Fibroblast of pulmonary artery (primary cell): ENCODE data around the gene SLC45A1.
A peak's percentile ranks its signal among the peaks of the same experiment; 100 is the strongest.

Experiments used
- DNase-seq: peaks from one replicate; pipeline ENCODE4 v3.0.0-alpha.2; 2010; ENCODE audit warnings: low read depth
- H3K4me3 ChIP-seq: replicated peaks from 2 replicates; pipeline ENCODE4 v1.5.1; 2011; ENCODE audit warnings: low read depth, mild to moderate bottlenecking, control low read depth, low read length, moderate library complexity
- TF ChIP-seq, protein P1 (sequence below): IDR thresholded peaks from 2 replicates; pipeline ENCODE4 v1.5.1; 2011; ENCODE audit warnings: mild to moderate bottlenecking, control low read depth, low read length, inconsistent platforms; ENCODE audit errors: missing control alignments

SLC45A1 gene

DNA sequence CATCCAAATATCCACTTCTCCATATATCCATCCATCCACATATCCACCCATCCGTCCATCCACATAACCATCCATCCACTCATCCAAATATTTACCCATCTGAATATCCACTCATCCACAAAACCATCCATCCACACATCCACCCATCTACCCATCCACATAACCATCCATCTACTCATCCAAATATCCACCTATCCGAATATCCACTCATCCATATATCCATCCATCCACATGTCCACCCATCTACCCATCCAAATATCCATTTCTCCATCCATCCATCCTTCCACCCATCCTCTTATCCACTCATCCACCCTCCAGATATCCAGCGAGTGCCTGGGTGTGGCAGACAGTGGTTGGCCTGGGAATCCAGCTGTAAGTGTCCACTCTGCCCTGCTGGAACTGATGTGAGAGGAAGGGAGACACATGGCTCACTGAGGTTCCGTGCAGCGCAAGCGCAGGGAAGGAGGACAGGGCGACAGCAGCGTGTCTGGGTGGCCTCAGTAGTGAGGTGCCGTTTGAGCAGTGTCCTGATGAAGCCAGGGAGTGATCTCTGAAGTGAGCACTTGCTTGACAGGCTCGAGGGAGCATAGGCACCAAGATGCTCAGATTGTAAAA, 27.1 kb downstream of the SLC45A1 start:
- H3K4me3 ChIP-seq, result no peak overlapping the region
- TF ChIP-seq, protein P1, sequence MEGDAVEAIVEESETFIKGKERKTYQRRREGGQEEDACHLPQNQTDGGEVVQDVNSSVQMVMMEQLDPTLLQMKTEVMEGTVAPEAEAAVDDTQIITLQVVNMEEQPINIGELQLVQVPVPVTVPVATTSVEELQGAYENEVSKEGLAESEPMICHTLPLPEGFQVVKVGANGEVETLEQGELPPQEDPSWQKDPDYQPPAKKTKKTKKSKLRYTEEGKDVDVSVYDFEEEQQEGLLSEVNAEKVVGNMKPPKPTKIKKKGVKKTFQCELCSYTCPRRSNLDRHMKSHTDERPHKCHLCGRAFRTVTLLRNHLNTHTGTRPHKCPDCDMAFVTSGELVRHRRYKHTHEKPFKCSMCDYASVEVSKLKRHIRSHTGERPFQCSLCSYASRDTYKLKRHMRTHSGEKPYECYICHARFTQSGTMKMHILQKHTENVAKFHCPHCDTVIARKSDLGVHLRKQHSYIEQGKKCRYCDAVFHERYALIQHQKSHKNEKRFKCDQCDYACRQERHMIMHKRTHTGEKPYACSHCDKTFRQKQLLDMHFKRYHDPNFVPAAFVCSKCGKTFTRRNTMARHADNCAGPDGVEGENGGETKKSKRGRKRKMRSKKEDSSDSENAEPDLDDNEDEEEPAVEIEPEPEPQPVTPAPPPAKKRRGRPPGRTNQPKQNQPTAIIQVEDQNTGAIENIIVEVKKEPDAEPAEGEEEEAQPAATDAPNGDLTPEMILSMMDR, result no peak
- no peak for DNase-seq

DNA sequence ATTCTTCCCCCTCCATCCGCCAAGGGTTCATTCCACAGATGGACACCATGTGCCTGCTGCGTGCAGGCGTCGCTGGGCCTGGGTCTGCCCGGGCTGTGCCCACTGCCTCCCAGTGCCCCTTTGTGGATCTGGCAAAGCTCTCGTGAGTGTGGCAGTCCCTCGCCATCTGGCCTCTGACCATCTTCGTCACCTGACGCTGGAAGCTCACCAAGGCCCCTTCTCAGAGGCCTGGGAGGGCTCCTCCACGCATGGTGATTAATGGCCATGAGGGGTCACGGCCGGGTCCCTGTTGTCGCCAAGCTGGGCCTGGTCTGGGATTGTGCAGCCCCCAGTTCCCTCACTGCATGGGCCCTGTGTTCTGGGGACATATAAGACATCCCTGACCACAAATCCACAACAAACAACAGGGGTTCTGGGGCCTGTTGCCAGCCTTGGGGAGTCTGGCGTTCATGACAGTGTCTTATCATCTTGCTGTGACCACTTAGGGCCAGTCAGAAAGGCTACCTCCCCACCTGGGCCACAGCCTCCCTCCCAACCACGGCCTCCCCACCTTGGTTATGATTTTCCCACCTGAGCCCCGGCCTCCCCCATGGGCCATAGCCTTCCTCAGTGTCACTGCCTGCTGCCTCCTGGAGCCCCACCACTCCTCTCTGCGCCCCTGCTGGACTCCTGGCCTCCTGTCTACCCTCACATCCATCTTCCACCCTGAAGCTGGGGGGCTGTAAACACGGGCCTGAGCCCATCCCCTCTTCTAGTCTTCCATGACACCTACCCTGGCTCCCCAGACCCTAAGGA, 27.9 kb downstream of the SLC45A1 start:
- TF ChIP-seq, protein P1, result no peak
- no peak for DNase-seq
- no peak overlapping the region for H3K4me3 ChIP-seq

DNA sequence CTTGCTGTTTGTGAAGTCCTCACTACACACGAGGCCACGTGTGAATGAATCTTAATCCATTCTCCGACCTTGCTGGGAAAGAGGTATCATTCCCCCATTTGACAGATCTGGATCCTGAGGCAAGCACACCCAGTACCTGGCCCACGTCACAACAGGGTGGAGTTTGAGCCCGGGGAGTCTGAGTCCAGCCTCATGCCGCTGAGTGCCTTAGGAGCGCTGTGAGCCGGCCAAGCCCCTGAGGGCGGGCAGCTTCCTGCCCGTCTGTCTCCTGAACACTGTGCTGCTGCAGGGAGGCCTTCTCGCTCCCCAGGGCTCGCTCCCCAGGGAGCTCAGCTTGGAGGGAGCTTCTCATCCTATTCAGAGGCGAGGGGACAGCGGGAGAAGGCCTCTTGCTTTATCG, 29.7 kb downstream of the SLC45A1 start:
- no peak for DNase-seq
- TF ChIP-seq, protein P1, result no peak
- H3K4me3 ChIP-seq, result no peak overlapping the region

DNA sequence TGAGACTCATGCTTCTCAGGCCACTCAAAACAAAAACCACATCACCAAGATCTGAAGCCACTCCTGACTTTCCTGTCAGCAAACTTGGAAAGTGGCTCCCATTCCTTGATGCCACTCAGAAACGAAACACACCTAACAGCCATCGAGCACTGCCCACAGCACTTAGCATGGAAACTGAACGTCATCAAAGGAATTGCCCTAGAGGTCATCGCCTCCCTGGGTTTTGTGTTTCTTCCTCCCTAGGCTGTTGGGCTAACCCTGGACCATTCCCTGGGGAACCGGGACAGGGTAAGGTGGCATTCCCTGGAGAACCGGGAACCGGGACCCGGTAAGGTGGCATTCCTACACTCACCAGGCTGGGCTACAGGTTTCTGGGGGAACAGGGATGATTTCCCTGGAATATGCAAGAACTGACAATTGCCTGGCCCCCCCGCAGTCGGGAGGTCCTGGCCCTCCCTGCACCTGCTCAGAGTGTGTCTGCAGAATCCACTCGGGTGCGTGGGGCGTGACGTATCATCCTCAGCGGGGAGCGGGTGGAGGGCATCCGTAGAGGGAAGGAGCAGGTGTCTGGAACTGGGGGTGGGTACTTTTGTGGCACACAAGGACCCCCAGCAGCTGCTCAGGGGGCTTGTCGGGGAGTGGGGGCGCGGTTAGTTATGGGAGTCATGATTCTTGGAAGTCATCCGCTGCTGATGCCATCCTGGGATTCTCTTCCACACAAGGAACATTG, 30.3 kb downstream of the SLC45A1 start:
- H3K4me3 ChIP-seq, result no peak overlapping the region
- TF ChIP-seq, protein P1, result no peak
- no peak for DNase-seq

DNA sequence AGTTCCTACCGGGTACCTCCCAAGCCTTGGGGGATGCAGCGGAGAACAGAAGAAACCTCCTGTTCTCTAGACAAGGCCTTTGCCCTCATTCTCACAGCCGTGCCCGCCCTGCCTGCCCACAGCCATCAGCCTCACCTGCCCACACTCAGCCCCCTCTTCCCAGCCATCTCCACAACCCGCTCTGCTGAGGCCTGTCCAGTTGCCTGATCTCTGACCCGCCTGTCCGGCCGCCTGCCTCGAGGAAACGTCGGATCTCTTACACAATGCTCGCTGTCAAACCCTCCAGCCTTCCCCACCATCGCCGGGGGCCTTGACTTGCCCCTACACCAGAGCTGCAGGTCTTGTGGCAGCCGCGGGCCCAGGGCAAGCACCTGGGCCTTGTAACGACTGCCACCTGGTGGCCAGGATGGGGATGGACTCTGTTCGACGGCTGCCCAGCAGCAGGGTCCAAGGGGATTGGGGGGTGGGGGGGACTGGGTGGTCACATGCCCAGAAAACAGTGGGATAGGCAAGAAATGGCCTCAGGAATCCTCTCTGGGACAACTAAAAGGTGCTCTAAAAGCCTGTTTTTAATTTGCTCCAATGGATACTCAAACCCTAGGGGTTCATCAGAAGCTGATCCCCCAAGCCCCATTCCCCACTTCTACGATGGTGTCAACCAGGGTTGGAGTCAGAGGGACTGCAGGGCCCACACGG, 31.0 kb downstream of the SLC45A1 start:
- no peak overlapping the region for H3K4me3 ChIP-seq
- peak; percentile 68 for DNase-seq
- TF ChIP-seq, protein P1, result peak; percentile 66

DNA sequence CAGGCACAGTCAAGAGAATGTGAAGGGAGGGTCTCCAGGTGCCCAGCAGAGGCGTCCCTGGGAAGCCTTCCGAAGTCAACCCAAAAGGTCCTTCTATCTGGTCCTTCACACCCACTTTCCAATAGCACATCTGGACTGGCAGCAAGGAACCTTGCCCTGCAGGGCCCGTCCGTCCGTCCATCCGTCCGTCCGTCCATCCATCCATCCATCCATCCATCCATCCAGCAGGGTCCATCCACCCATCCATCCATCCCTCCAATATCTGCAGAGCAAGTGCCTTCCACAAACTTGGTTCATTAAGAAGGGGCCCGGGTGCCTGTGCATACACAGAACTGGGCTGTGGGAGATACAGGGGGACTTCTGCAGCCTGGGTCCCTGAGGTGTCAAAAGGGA, 31.6 kb downstream of the SLC45A1 start:
- TF ChIP-seq, protein P1, result no peak
- no peak for DNase-seq
- H3K4me3 ChIP-seq, result no peak overlapping the region
